GM12892 (cell line): Measurements from ENCODE around the gene MINDY3.

Experiments used
- POLR2A ChIP-seq: IDR thresholded peaks from 2 replicates; pipeline ENCODE4 v1.6.1; 2011; ENCODE audit warnings: low read depth, low read length, control low read depth
- POLR2AphosphoS5 ChIP-seq: IDR thresholded peaks from 2 replicates; pipeline ENCODE4 v1.6.1; 2011; ENCODE audit warnings: low read depth, low read length, control low read depth

DNA sequence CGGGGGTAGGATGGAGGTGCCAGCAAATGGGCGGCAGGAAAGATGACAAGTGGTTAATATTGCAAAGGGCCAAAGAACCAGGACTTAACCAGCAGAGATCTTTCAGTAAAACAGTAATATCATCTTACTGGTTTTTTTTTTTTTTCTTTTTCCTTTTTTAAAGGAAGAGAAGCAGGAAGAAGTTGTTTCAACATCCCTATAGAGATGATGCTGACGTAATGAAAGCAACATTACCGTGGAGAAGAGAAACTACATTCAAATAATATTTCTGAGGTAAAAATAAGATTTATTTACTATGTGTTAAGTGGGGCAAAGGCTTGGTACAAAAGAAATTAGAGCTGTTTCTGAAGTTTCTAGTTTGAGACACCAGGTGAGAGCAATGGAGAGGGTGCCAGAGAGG is 11.0 kb downstream of the MINDY3 start:
- no peak for TF ChIP-seq POLR2A
- TF ChIP-seq POLR2AphosphoS5 = no peak
